Peyer's patch (tissue), 4 donors: ENCODE measurements around the gene STK32B. TPM values are rescaled to one million over a fixed set of nuclear protein-coding genes. Genes with fewer than 3 reads are reported as not detected.

Source experiments
- DNase-seq, 3 donors: peaks; one replicate each; pipeline ENCODE4 v3.0.0-alpha.2; 2017 to 2019
- H3K27ac ChIP-seq, 4 donors: fragments of 200-600 bp; sonication (generic); one replicate each; pipeline ENCODE4 v1.5.1; 2016 to 2019
- H3K27me3 ChIP-seq, 2 donors: fragments of 200-600 bp; sonication (generic); one replicate each; pipeline ENCODE4 v1.5.1; 2019
- H3K36me3 ChIP-seq, 3 donors: fragments of 200-600 bp; sonication (generic); one replicate each; pipeline ENCODE4 v1.5.1; 2016 to 2019
- H3K4me1 ChIP-seq, 4 donors: fragments of 200-600 bp; sonication (generic); one replicate each; pipeline ENCODE4 v1.5.1; 2016 to 2019
- H3K4me3 ChIP-seq, 4 donors: fragments of 200-600 bp; sonication (generic); 1 replicate in 3 of 4; 2 replicates in 1 of 4; pipeline ENCODE4 v1.5.1; 2016 to 2019; ENCODE audit warnings: mild to moderate bottlenecking in 1 of 4
- H3K9me3 ChIP-seq, 4 donors: fragments of 200-600 bp; sonication (generic); one replicate each; pipeline ENCODE4 v1.5.1; 2016 to 2019; ENCODE audit warnings: mild to moderate bottlenecking in 1 of 4
- POLR2A ChIP-seq, 2 donors: fragments of 450-650 bp; IDR thresholded peaks; one replicate each; pipeline ENCODE4 v1.5.1; 2017; ENCODE audit warnings: antibody characterized with exemption in 2 of 2, mild to moderate bottlenecking in 2 of 2, moderate library complexity in 2 of 2
- total RNA-seq, 4 donors: library from RNA; depleted of rRNA; stranded (reverse); fragments of >200 nt; gene quantifications; one replicate each; pipeline ENCODE4 v1.1.0, GENCODE V29; 2016
- TF ChIP-seq, protein P1 (sequence below), 6 experiments: fragments of 450-650 bp in 4 of 6; fragments of 200-600 bp in 2 of 6; sonication (generic) in 1 of 6; IDR thresholded peaks; one replicate each; pipeline ENCODE4 v1.5.1; 2017 to 2019; ENCODE audit warnings: antibody characterized with exemption in 6 of 6, mild to moderate bottlenecking in 3 of 6, moderate library complexity in 1 of 6

Gene STK32B
- total RNA-seq, 4 donors from 2014 or later: 0.35 to 3.3 (median 1.3) TPM

DNA sequence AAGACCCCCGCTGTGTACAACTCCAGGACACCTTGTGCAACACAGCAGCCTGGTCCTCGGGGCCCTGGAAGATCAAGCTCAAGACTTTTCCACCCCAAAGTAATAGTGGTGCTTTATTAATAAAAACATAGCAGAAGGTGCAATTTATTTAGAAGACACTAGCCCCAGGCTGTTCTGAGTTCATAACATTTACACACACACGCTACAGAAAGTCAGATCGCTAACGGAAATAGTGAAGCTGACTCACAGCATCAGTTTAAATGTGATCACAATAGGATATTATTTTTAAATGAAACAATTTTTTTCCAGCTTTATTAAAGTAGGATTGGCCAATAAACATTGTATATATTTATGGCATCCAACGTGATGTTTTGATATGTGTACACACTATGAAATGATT, 141.0 kb downstream of the STK32B start:
- no peaks in the 10 kb centered on the region for H3K9me3 ChIP-seq
- H3K36me3 ChIP-seq: no peaks in the 10 kb centered on the region
- TF ChIP-seq, protein P1, sequence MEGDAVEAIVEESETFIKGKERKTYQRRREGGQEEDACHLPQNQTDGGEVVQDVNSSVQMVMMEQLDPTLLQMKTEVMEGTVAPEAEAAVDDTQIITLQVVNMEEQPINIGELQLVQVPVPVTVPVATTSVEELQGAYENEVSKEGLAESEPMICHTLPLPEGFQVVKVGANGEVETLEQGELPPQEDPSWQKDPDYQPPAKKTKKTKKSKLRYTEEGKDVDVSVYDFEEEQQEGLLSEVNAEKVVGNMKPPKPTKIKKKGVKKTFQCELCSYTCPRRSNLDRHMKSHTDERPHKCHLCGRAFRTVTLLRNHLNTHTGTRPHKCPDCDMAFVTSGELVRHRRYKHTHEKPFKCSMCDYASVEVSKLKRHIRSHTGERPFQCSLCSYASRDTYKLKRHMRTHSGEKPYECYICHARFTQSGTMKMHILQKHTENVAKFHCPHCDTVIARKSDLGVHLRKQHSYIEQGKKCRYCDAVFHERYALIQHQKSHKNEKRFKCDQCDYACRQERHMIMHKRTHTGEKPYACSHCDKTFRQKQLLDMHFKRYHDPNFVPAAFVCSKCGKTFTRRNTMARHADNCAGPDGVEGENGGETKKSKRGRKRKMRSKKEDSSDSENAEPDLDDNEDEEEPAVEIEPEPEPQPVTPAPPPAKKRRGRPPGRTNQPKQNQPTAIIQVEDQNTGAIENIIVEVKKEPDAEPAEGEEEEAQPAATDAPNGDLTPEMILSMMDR (IDR thresholded peaks at IDR 0.05): no peak
- no peak for TF ChIP-seq POLR2A (IDR thresholded peaks at IDR 0.05)
- H3K4me3 ChIP-seq: no peak overlapping the region
- H3K27me3 ChIP-seq: no peaks in the 10 kb centered on the region
- no peak for DNase-seq
- H3K27ac ChIP-seq: no peak overlapping the region
- H3K4me1 ChIP-seq: no peaks in the 10 kb centered on the region

DNA sequence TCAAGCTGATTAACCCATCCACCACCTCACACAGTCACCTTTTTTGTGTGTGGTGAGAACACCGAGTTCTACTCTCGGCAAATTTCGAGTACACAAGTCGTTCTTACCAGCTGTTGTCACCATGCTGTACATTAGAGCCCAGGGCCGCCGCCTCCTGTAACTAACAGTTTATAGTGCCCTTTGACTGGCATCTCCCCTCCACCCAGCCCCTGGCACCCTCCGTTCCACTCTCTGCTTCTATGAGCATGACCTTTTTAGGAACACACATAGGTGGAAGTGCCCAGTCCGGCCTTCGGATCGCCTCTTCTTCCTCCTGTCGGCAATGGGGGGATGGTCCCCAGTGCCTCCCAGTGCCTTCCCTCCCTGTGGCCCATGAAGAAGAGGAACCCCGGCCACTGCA, 141.4 kb downstream of the STK32B start:
- TF ChIP-seq, protein P1 (IDR thresholded peaks at IDR 0.05): no peak
- H3K4me3 ChIP-seq: no peak overlapping the region
- no peak overlapping the region for H3K27ac ChIP-seq
- H3K36me3 ChIP-seq: no peaks in the 10 kb centered on the region
- no peak for DNase-seq
- H3K27me3 ChIP-seq: no peaks in the 10 kb centered on the region
- no peaks in the 10 kb centered on the region for H3K9me3 ChIP-seq
- H3K4me1 ChIP-seq: no peaks in the 10 kb centered on the region

DNA sequence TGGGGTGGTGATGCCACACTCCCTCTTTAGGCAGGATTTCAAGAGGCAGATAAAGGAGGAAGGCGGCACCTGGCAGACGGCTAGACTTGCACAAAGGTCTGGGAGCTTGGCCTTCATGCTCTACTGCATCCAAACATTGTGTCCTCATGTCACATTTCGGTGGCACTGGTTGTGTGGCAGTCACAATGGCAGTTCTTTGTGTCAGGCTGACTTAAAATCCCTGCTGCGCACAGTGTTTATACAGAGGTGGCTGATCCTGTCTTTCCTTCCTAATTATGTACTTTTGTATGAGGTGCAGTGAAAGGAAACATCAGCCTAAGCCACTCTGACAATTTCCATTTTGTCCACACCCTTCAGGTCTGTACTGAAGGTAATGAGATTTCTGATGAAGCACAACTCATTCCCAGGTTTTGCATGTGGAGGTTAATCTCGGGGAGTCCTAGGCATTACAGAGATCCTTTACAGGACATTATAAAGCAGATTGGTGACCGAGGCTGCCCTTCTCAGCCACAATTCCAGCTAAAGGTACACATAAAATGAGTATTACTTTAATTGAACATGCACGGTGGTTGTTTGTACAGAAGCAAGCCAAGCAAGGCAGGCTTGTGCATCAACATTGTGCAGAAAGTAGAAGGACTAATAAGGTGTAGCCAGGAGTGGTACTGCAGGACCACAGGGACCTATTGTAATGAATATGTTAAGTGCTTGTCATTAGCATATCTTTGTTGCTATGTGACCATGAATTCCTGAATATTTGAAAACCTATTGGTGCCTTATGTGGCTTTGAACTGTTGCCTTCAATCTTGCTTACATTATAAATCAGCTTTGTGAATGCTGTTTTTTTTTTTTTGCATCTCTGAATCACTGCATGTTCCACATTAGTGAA, 147.6 kb downstream of the STK32B start:
- Histone ChIP-seq H3K27me3 (no peaks in the 10 kb centered on the region), H3K36me3 (no peaks in the 10 kb centered on the region), H3K4me1 (no peaks in the 10 kb centered on the region), H3K4me3 (no peak overlapping the region), H3K27ac (no peak overlapping the region), H3K9me3 (no peaks in the 10 kb centered on the region)
- DNase-seq: no peak
- TF ChIP-seq, protein P1 (IDR thresholded peaks at IDR 0.05): no peak
- no peak for TF ChIP-seq POLR2A (IDR thresholded peaks at IDR 0.05)

DNA sequence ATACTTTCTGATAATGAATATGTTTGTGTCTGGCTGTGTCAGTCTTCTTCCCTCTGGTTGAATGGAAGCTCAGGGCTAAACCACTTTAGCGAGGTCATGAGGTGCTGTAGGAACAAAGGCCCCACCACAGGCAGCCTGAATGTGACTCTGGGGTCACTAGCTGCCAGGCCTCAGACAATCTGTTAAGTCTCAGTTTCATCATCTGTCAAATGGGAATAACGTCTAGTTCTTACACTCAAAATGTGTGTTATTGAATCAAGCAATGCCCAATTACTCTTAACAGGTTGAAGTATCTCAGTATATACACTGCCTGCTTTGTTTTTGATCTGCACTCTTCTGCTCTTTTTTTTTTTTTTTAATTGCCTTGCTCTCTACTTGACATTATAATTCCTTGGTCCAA, 148.6 kb downstream of the STK32B start:
- DNase-seq: no peak
- H3K4me3 ChIP-seq: no peak overlapping the region
- TF ChIP-seq, protein P1 (IDR thresholded peaks at IDR 0.05): no peak
- no peak for TF ChIP-seq POLR2A (IDR thresholded peaks at IDR 0.05)

GRCh38 chr4:5200513-5200912, 149.2 kb downstream of the STK32B start:
- TF ChIP-seq POLR2A (IDR thresholded peaks at IDR 0.05): no peak
- TF ChIP-seq, protein P1 (IDR thresholded peaks at IDR 0.05): no peak
- Histone ChIP-seq H3K4me1 (no peaks in the 10 kb centered on the region), H3K27ac (no peak overlapping the region), H3K36me3 (no peaks in the 10 kb centered on the region), H3K9me3 (no peaks in the 10 kb centered on the region), H3K27me3 (no peaks in the 10 kb centered on the region), H3K4me3 (no peak overlapping the region)
- DNase-seq: no peak

More for the DNA sequence above, 148.6 kb downstream of the STK32B start:
- Histone ChIP-seq H3K9me3 (no peaks in the 10 kb centered on the region), H3K36me3 (no peaks in the 10 kb centered on the region), H3K27me3 (no peaks in the 10 kb centered on the region), H3K27ac (no peak overlapping the region), H3K4me1 (no peaks in the 10 kb centered on the region)
